HG02981 (cell line): Measurements from ENCODE around the gene ITGB3BP.
"Not testable (repeated sequence)": the region's sequence is repeated elsewhere in the genome, so short reads cannot be mapped to it uniquely, and the experiment has no call there.

Source experiments
- ATAC-seq: cut with Tn5 transposase; IDR thresholded peaks from one replicate; pipeline ENCODE4 v1.9.1; 2021; ENCODE audit warnings: mild to moderate bottlenecking, moderate library complexity; ENCODE audit not compliant: unreplicated experiment

ITGB3BP gene

DNA sequence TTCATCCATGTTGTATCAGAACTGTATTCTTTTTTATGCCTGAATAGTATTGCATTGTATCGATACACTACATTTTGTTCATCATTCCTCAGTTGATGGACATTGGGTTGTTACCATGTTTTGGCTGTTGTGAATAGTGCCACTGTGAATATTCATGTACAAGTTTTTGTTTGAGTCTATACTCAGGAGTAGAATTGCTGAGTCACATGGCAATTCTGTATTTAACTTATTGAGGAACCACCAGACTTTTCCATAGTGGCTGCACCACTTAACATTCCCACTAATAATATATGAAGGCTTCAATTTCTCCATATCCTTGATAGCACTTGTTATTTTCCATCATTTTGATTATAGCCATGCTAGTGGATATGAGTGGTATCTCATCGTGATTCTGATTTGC is 99.4 kb downstream of the ITGB3BP start:
- no peak for ATAC-seq

DNA sequence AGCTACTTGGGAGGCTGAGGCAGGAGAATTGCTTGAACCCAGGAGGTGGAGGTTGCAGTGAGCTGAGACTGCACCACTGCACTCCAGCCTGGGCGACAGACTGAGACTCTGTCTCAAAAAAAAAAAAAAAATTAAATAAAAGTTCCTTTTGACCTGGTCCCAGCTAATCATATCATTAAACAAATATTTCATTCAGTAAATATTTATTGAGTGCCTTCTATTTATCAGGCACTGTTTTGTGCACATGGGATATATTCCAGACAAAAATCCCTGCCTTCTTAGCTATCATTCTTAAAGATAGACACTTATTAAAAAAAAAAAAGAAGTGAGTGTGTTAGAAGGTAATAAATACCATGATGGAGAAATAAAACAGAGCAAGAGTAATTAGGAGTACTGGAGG is 102.3 kb downstream of the ITGB3BP start:
- not testable (repeated sequence) for ATAC-seq

DNA sequence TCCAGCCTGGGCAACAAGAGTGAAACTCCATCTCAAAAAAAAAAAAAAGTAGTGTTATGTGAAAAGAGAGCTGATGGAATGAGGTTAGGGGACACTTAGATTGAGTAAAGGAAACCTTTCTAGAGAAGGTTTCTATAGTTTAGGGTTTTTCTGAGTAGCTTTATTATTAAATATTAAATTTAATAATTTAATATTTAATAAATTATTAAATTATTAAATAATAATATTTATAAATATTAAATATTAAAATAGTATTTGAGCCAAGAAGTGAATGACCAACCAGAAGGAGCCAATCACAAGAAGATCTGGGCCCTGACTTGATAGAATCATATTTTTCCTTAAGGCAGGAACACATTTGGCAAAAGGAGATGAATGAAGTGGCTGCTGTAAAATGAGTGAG is 104.9 kb downstream of the ITGB3BP start:
- ATAC-seq: no peak

DNA sequence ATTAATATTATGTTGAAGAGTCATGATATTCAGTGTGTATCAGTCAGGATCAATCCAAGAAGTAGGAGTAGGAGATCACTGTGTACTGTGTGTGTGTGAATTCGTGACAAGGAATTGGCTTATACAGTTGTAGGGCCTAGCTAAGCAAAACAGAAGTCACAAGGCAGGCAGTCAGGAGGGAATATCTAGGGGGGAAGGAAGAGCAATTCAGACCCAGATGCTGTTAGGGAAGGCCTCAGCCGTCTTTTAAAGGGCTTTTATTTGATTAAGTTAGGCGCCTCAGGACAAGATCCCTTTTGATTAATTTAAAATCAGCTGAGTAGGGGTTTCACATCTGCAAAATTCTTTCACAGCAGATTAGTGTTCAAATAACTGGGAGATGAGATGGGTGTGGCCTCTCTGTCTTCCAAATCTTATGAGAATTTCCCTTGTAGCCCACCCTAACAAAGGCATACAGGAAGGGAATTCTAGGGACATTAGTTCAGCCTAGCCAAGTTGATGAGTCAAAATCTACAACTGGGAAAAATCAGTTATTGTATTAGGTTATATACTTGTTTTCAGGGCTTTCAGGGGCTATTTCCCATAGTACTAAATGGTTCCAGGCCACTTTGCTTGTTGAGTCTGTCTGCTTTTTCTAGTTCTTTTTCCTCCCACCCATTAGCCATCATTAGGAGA is 108.2 kb downstream of the ITGB3BP start:
- no peak for ATAC-seq

DNA sequence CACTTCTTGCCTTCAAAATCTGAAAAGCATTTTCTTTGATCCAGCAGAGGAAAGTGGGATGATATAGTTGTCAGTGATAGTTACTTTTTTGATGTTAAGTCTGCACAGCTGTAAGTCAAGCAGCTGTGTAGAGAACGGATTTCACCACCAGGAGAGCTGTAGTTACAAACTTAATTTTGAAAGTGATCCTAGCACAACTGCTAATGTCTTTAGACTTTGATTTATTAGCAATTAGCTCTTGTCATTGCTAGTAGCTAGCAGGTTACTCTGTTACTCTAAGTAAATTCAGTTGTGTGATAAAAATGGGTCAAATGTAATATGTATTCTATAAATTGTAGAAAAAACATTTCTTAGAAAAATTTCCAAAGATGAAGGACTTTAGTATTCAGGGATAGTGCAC is 109.6 kb downstream of the ITGB3BP start:
- ATAC-seq: no peak

DNA sequence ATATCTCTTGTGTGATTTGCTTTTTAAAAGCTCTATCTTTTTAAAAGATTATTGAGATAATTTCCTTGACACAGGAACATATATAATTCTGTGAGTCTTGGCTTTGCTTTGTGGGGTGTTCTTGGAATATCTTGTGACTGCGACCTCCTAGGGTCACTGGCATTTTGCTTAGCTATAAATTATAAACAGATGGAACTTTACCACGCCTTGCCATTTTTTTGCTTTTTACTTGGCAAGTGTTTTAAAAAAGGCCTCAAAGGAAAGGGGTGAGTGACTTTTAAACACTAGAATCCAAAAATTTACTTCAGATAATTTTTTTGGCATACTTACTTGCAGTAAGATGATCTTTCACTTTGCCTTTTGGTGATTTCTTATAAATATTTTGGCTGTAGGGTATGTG is 112.0 kb downstream of the ITGB3BP start:
- no peak for ATAC-seq

DNA sequence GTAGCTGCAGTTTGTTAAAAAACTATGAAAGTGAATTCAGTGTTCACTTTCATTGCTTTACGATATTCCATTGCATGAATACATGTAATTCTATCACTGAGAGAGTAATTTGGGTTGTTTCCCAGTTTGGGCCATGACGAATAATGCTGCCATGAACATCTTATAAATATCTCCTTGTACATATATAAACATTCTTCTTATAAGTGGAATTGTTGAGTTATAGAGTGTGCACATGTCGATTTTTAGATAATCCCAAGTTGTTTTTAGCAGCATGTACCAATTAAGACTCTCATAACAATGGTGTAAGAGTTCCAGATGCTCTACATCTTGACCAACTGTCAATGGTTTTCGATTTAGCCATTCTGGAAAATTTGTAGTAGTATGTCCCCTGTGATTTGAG is 114.7 kb downstream of the ITGB3BP start:
- no peak for ATAC-seq

DNA sequence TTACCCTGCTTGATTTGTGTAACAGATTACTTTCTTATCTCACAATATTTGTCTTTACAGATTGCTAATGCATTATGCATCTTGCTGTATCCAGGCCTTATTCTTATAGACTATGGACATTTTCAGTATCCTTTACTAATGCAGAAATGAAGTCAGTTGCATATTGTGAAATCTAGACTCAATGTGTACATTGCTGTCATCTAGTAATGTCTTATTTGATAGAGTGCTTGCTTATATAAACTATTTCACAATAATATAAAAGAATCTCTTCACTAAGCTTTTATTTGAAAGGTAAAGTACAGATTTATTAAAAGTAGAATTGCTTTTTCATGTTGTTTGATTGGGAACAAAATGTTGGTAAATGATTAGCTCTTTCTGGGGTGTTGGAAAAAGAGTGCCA is 116.0 kb downstream of the ITGB3BP start:
- ATAC-seq: no peak

DNA sequence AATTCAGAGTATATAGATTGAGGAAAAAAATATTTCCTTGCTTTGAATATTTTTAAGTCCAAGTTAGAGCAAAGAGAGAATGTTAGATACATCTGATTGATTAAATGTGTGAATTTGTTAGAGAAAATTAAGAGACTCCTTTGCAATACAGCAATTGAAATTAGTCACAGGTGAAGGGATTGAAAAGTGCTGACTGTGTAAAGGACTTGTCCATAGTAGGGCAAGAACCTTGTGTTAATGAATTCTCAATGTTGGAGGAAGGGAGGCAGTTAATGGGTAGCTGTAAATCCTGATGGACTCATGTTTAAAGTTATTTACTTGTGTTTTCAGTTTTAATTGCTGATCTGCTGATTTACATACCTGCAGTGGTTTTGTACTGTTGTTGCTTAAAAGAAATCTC is 117.0 kb downstream of the ITGB3BP start:
- ATAC-seq: no peak

DNA sequence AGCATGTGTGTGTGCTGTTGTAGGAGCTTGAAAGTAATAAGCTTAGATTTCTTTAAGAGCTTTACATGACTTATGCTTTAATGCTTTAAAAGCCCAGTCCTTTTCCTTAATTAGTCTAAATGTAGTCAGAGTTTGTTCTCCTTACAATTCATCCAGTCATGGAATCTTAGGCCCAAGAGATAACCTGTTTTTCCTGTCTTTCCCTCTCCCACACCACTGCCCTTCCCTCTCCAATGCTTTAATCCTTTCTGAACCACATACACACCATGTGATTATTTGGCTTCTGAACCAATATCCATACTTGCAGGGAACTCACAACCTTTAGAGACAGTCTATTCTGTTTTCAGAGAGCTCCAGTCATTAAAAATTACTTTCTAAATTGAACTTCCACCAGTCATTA is 118.0 kb downstream of the ITGB3BP start:
- ATAC-seq: no peak

DNA sequence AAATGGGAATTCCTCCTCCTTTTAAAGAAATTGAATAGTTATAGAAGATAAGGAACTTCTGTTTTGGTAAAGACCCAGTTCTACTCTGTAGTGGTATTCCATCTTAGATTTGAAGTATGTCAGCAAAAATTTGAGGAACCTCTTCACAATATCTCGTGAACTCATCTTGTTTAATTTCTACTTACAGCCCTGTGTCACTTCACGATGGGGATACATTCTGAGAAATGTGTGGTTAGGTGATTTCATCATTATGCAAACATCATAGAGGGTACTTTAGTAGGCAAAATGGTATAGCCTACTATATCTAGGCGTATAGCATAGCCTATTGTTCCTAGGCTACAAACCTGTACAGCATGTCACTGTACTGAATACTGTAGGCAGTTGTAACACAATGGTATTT is 119.6 kb downstream of the ITGB3BP start:
- ATAC-seq: no peak

DNA sequence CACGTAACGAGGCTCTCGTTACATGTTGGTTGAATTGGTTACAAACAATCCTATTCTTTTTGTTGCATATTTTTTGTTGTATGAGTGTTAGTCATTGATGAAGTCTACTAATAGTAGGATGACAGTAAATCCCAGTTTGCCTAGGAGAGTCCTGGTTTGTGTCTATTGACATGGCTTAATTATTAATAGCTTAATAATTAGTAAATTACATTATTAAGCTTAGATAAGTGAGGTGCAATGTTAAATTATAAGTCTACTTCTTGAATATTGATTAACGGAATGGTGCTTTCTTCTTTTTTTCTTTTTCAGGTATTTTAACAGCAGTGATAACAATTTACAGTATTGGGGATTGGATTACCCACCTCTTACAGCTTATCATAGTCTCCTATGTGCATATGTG is 121.1 kb downstream of the ITGB3BP start:
- no peak for ATAC-seq
